PC-3 (cell line): ENCODE measurements around the gene CKS1B. TPM values are rescaled to one million over a fixed set of nuclear protein-coding genes. Genes with fewer than 3 reads are reported as not detected.

ENCODE experiments used
- ATAC-seq: fragments of 200-7000 bp; cut with Tn5 transposase; 2 replicates; pipeline ENCODE4 v1.9.1; 2020; ENCODE audit warnings: mild to moderate bottlenecking, moderate library complexity
- BruUV-seq: library from RNA; stranded (reverse); fragments of 400-500 nt; replicated peaks from 2 replicates; lab custom pipeline; 2021; lab: Mats Ljungman, UMichigan
- CTCF ChIA-PET: fragments of 300-600 bp; sonication (Branson Sonifier 250); formaldehyde crosslinking; loops from one replicate; lab custom pipeline; 2022; ENCODE audit warnings: antibody characterized with exemption; lab: Charles Lee
- POLR2A ChIA-PET: fragments of 300-600 bp; sonication (Branson Sonifier 250); formaldehyde crosslinking; loops from one replicate; lab custom pipeline; 2022; ENCODE audit warnings: antibody characterized with exemption; ENCODE audit not compliant: unreplicated experiment; lab: Charles Lee
- DNase-seq: peaks from one replicate; pipeline ENCODE4 v3.0.0-alpha.2; 2015
- H2AFZ ChIP-seq: fragments of 300-600 bp; sonication (generic); 2 replicates; pipeline ENCODE4 v1.6.0; 2016; ENCODE audit warnings: antibody characterized with exemption, low read length
- H3F3A ChIP-seq: fragments of 300-600 bp; sonication (generic); one replicate; pipeline ENCODE4 v1.6.0; 2017; ENCODE audit warnings: antibody characterized with exemption, low read length, control low read depth, mild to moderate bottlenecking; ENCODE audit not compliant: unreplicated experiment
- H3K27ac ChIP-seq: fragments of 300-600 bp; sonication (generic); 2 replicates; pipeline ENCODE4 v1.5.1; 2016; ENCODE audit warnings: mild to moderate bottlenecking, low read length
- H3K27me3 ChIP-seq: fragments of 300-600 bp; sonication (generic); 2 replicates; pipeline ENCODE4 v1.6.1; 2016; ENCODE audit warnings: low read length, mixed read lengths
- H3K36me3 ChIP-seq: fragments of 300-600 bp; sonication (generic); 2 replicates; pipeline ENCODE4 v1.6.1; 2016; ENCODE audit warnings: low read depth, mixed run types, low read length, mixed read lengths
- H3K4me1 ChIP-seq: fragments of 300-600 bp; sonication (generic); 2 replicates; pipeline ENCODE4 v1.5.1; 2016; ENCODE audit warnings: low read length; ENCODE audit not compliant: insufficient read depth
- H3K4me2 ChIP-seq: fragments of 300-600 bp; sonication (generic); 2 replicates; pipeline ENCODE4 v1.6.0; 2016; ENCODE audit warnings: low read length
- H3K4me3 ChIP-seq: fragments of 300-600 bp; sonication (generic); 2 replicates; pipeline ENCODE4 v1.5.1; 2016; ENCODE audit warnings: mild to moderate bottlenecking, low read length, mixed read lengths
- H3K79me2 ChIP-seq: fragments of 300-600 bp; sonication (generic); 2 replicates; pipeline ENCODE4 v1.6.1; 2017; ENCODE audit warnings: low read length, mixed read lengths
- H3K9ac ChIP-seq: fragments of 300-600 bp; sonication (generic); 2 replicates; pipeline ENCODE4 v1.6.0; 2016; ENCODE audit warnings: mild to moderate bottlenecking, low read length
- H3K9me2 ChIP-seq: fragments of 300-600 bp; sonication (generic); replicated peaks from 2 replicates; pipeline ENCODE4 v1.6.1; 2016; ENCODE audit warnings: mixed run types, low read length, mixed read lengths
- H3K9me3 ChIP-seq: fragments of 300-600 bp; sonication (generic); 2 replicates; pipeline ENCODE4 v1.6.1; 2016; ENCODE audit warnings: low read length, mixed read lengths
- H4K20me1 ChIP-seq: fragments of 300-600 bp; sonication (generic); 2 replicates; pipeline ENCODE4 v1.6.1; 2016; ENCODE audit warnings: low read length, mixed read lengths
- CTCF ChIP-seq: fragments of 300-600 bp; sonication (generic); conservative IDR thresholded peaks from 2 replicates; pipeline ENCODE4 v1.5.1; 2017; ENCODE audit warnings: antibody characterized with exemption, low read depth, mild to moderate bottlenecking, low read length
- EZH2 ChIP-seq: fragments of 300-600 bp; sonication (generic); IDR thresholded peaks from one replicate; pipeline ENCODE4 v1.6.1; 2017; ENCODE audit warnings: antibody characterized with exemption, mild to moderate bottlenecking, low read length; ENCODE audit not compliant: unreplicated experiment
- EZH2phosphoT487 ChIP-seq: fragments of 300-600 bp; sonication (generic); IDR thresholded peaks from 2 replicates; pipeline ENCODE4 v1.6.1; 2018; ENCODE audit warnings: mild to moderate bottlenecking, antibody characterized with exemption, low read length, borderline replicate concordance
- intact Hi-C: fragments of 100-400 bp; cut with micrococcal nuclease; formaldehyde crosslinking; loops from 2 replicates; pipeline ENCODE4 v1.9.0; 2023
- total RNA-seq: library from RNA; depleted of rRNA; stranded (reverse); fragments of >200 nt; gene quantifications from 2 replicates; pipeline ENCODE4 v1.2.3, GENCODE V29; 2014

The CKS1B gene
- total RNA-seq, 1 experiment from 2014 or later, result 390 TPM

- Histone ChIP-seq H3K4me2 (no peak overlapping the region), H3F3A (no peaks in the 10 kb centered on the region), H3K9me3 (no peaks in the 10 kb centered on the region), H3K9me2 (no peaks in the 10 kb centered on the region), H4K20me1 (no peaks in the 10 kb centered on the region), H3K27me3 (no peaks in the 10 kb centered on the region), H3K27ac (no peak overlapping the region), H3K79me2 (no peaks in the 10 kb centered on the region), H3K4me3 (no peak overlapping the region), H3K36me3 (no peaks in the 10 kb centered on the region), H3K4me1 (no peaks in the 10 kb centered on the region), H3K9ac (no peak overlapping the region), H2AFZ (no peak overlapping the region)
- TF ChIP-seq EZH2phosphoT487, result no peak
- no peak for TF ChIP-seq CTCF
- no peak for TF ChIP-seq EZH2
- DNase-seq, result no peak
- no peak for ATAC-seq
- no TSS peak for BruUV-seq
- ChIA-PET POLR2A (no interaction called here), CTCF (no interaction called here)
- intact Hi-C loops, result no loop called here
Observed at GRCh38 chr1:154948079-154948478, 26.4 kb upstream of the CKS1B start.

- DNase-seq (no peak), ATAC-seq (no peak)
- no peak overlapping the region for H3K27ac ChIP-seq
- H3K9ac ChIP-seq, result no peak overlapping the region
- no peak overlapping the region for H3K4me2 ChIP-seq
- H3K9me3 ChIP-seq, result no peaks in the 10 kb centered on the region
- no peaks in the 10 kb centered on the region for H3K27me3 ChIP-seq
- H3K79me2 ChIP-seq, result no peaks in the 10 kb centered on the region
- ChIA-PET CTCF (no interaction called here), POLR2A (no interaction called here)
- no peak overlapping the region for H3K4me3 ChIP-seq
- peaks cover 13% of the 10 kb centered on the region for H3K4me1 ChIP-seq
- TF ChIP-seq EZH2, result no peak
- H3F3A ChIP-seq, result no peaks in the 10 kb centered on the region
- no TSS peak for BruUV-seq
- intact Hi-C loops, result no loop called here
- H2AFZ ChIP-seq, result no peak overlapping the region
- no peaks in the 10 kb centered on the region for H3K36me3 ChIP-seq
- H4K20me1 ChIP-seq, result no peaks in the 10 kb centered on the region
- H3K9me2 ChIP-seq, result no peaks in the 10 kb centered on the region
Observed at GRCh38 chr1:154951901-154952657, 22.4 kb upstream of the CKS1B start.

- CTCF ChIA-PET, result no interaction called here
- no peak for ATAC-seq
Observed at GRCh38 chr1:154952664-154953063, 21.8 kb upstream of the CKS1B start.

More at GRCh38 chr1:154952664-154953063, 21.8 kb upstream of the CKS1B start:
- Histone ChIP-seq H4K20me1 (no peaks in the 10 kb centered on the region), H3K4me1 (peaks cover 13% of the 10 kb centered on the region), H3F3A (no peaks in the 10 kb centered on the region), H3K9ac (no peak overlapping the region), H2AFZ (no peak overlapping the region), H3K9me2 (no peaks in the 10 kb centered on the region), H3K27me3 (no peaks in the 10 kb centered on the region), H3K4me2 (no peak overlapping the region), H3K27ac (no peak overlapping the region), H3K9me3 (no peaks in the 10 kb centered on the region), H3K79me2 (no peaks in the 10 kb centered on the region), H3K36me3 (no peaks in the 10 kb centered on the region), H3K4me3 (no peak overlapping the region)
- TF ChIP-seq EZH2phosphoT487, result no peak
- intact Hi-C loops, result no loop called here
- POLR2A ChIA-PET, result no interaction called here
- DNase-seq, result no peak
- BruUV-seq, result no TSS peak
